NCI-H524 treated with DMSO at 0.1 percent for 48 hours (cell line): ENCODE data around the gene ARHGAP24.

Experiments used
- DNase-seq: peaks from one replicate; lab custom pipeline; 2025; lab: John Stamatoyannopoulos, UW

Gene ARHGAP24

GRCh38 chr4:85741921-85742591, 267.1 kb downstream of the ARHGAP24 start:
- DNase-seq, result no peak

- DNase-seq, result peak; percentile 54
Measured at GRCh38 chr4:85744950-85745349, 270.0 kb downstream of the ARHGAP24 start.

- no peak for DNase-seq
Measured at GRCh38 chr4:85745939-85746338, 271.0 kb downstream of the ARHGAP24 start.

GRCh38 chr4:85747882-85748491, 273.0 kb downstream of the ARHGAP24 start:
- DNase-seq, result peak; percentile 3

- no peak for DNase-seq
Measured at GRCh38 chr4:85748654-85749053, 273.7 kb downstream of the ARHGAP24 start.

- no peak for DNase-seq
Measured at GRCh38 chr4:85751866-85752265, 276.9 kb downstream of the ARHGAP24 start.

GRCh38 chr4:85755285-85755684, 280.3 kb downstream of the ARHGAP24 start:
- no peak for DNase-seq

- no peak for DNase-seq
Measured at GRCh38 chr4:85756938-85757337, 282.0 kb downstream of the ARHGAP24 start.

GRCh38 chr4:85759388-85759787, 284.4 kb downstream of the ARHGAP24 start:
- no peak for DNase-seq

- DNase-seq, result no peak
Measured at GRCh38 chr4:85760511-85760910, 285.6 kb downstream of the ARHGAP24 start.

- DNase-seq, result no peak
Measured at GRCh38 chr4:85761803-85762528, 287.0 kb downstream of the ARHGAP24 start.

GRCh38 chr4:85762529-85762871, 287.6 kb downstream of the ARHGAP24 start:
- DNase-seq, result no peak

GRCh38 chr4:85763202-85763601, 288.3 kb downstream of the ARHGAP24 start:
- DNase-seq, result no peak

GRCh38 chr4:85767649-85768048, 292.7 kb downstream of the ARHGAP24 start:
- DNase-seq, result no peak

GRCh38 chr4:85769009-85769408, 294.1 kb downstream of the ARHGAP24 start:
- no peak for DNase-seq

- DNase-seq, result no peak
Measured at GRCh38 chr4:85772470-85772869, 297.5 kb downstream of the ARHGAP24 start.

- no peak for DNase-seq
Measured at GRCh38 chr4:85773372-85773771, 298.4 kb downstream of the ARHGAP24 start.

- no peak for DNase-seq
Measured at GRCh38 chr4:85774000-85774399, 299.1 kb downstream of the ARHGAP24 start.

- no peak for DNase-seq
Measured at GRCh38 chr4:85774489-85774888, 299.5 kb downstream of the ARHGAP24 start.

GRCh38 chr4:85776096-85776495, 301.1 kb downstream of the ARHGAP24 start:
- no peak for DNase-seq

- DNase-seq, result no peak
Measured at GRCh38 chr4:85776579-85776978, 301.6 kb downstream of the ARHGAP24 start.

- peak; percentile 34 for DNase-seq
Measured at GRCh38 chr4:85777908-85778631, 303.1 kb downstream of the ARHGAP24 start.
